GM23248 (cell line): ENCODE results near the gene CSPG4.

Experiments used
- EZH2 ChIP-seq: fragments of 200-600 bp; sonication (generic); IDR thresholded peaks from 2 replicates; pipeline ENCODE4 v1.6.1; 2018; ENCODE audit warnings: antibody characterized with exemption, mild to moderate bottlenecking; ENCODE audit not compliant: insufficient read depth, poor library complexity, severe bottlenecking
- EZH2phosphoT487 ChIP-seq: fragments of 200-600 bp; sonication (generic); IDR thresholded peaks from 2 replicates; pipeline ENCODE4 v1.6.1; 2018; ENCODE audit warnings: antibody characterized with exemption, moderate library complexity, mild to moderate bottlenecking, low read depth; ENCODE audit not compliant: insufficient read depth

GRCh38 chr15:75714195-75714594 is 1.5 kb upstream of the CSPG4 start:
- TF ChIP-seq EZH2, result no peak
- TF ChIP-seq EZH2phosphoT487, result no peak
